Measurements from ENCODE around the gene UBE3D.

Gene UBE3D, protein sequence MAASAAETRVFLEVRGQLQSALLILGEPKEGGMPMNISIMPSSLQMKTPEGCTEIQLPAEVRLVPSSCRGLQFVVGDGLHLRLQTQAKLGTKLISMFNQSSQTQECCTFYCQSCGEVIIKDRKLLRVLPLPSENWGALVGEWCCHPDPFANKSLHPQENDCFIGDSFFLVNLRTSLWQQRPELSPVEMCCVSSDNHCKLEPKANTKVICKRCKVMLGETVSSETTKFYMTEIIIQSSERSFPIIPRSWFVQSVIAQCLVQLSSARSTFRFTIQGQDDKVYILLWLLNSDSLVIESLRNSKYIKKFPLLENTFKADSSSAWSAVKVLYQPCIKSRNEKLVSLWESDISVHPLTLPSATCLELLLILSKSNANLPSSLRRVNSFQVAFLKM

GRCh38 chr6:83065511-83066192, at the start of gene UBE3D:
UBE3D (minus strand) TSS chr6:83065841; CDS start chr6:83065718, 123 bp downstream.
- DNase-seq = peak; percentile 30

DNA sequence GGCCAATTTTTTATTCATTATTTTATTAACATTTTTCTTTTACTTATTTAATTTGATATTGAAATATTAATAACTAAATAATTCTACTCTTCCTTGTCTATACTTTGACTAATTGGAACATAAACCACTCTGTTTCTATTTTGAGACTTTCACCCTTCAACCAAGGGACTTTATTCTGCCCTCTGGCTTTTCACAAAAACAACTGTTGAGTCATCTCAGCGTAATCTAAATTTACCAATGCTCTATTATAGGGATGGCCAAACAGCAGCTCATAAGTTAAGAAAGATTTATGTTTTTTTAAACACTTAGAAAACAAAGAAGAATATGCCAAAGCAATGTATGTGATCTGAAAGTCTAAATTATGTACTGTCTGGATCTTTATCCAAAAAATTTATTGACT, 48.5 kb upstream of the UBE3D start:
- no peak for DNase-seq

- DNase-seq = no peak
Observed at GRCh38 chr6:83113258-83113657, 47.6 kb upstream of the UBE3D start.

DNA sequence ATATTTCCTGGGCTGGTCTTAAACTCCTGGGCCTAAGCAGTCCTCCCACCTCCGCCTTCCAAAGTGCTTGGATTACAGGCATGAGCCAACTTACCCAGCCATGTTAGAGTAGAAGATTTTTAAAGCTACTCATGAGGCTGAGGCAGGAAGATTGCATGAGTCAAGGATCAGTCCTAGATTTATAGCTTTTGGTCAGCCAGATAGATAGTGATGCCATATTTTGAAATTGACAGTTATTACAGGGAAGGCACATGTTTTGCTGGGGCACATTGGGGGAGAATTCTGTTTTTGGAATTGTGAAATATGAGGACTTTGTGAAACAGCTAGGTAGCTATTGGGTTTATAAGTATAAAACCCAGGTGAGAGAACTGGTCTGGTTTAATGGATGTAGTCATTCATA, 42.7 kb upstream of the UBE3D start:
- DNase-seq = no peak

- DNase-seq = no peak
Observed at GRCh38 chr6:83098589-83098988, 32.9 kb upstream of the UBE3D start.

GRCh38 chr6:83097675-83098074, 32.0 kb upstream of the UBE3D start:
- DNase-seq = no peak

GRCh38 chr6:83097204-83097603, 31.6 kb upstream of the UBE3D start:
- no peak for DNase-seq

DNA sequence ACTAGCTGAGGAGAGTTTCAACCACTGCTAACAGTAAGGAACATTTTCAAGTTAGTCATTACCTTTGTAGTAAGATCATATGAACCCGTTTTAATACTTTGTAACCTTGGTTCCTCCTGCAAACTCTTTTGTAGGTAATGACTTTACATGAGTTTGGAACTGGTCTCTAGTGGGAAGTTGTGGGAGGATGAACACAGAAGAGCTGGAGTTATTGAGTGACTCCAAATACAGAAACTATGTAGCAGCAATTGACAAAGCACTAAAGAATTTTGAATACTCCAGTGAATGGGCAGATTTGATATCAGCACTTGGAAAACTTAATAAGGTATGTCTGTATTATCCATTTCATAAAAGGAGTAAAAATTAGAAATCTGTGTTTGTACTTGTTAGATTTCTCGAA, 31.1 kb upstream of the UBE3D start:
- no peak for DNase-seq

DNA sequence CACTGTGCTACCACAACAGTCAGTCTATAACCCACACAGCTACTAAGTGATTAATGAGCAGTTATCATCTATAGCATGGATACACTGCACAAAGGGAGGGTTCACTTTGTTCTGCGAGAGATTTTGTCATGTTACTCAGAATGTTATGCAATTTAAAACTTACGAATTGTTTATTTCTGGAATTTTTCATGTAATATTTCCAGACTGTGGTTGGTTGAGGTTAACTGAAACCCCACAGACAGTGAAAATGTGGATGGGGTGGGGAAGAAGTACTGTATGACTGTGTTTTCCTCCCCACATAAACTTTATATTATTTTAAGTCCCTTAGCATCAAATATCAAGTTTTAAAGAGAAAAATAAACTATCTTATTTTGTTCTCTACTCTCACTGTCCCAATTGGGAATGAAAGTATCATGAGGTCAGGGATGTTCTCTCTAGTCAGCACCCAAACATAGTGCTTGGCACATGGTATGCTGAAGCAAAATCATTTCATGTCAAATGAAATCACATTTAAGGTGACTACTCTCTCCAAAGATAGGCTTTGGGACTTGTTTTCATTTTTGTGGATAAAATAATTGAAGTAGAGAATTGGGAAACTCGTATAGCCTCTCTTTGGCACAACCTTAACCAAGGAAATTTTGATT, 27.2 kb upstream of the UBE3D start:
- no peak for DNase-seq

DNA sequence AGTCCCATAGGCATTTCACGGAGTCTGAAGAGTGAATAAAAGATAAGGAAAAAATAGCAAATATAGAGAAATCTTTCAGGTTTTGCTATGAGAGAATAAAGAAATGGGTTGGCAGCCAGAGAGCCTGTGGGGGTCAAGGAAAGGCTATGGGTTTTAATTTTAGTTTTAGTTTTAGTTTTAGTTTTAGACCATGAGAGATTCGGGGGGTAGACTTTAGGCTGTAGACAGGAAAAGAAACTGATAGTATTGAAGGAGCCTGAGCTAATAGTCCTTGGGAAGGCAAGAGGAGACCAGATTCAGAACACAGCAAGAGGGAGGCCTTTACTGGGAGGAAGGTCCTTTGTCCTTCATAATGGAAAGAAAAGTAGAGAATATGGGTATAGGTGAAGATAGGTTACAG, 21.1 kb upstream of the UBE3D start:
- DNase-seq = no peak

DNA sequence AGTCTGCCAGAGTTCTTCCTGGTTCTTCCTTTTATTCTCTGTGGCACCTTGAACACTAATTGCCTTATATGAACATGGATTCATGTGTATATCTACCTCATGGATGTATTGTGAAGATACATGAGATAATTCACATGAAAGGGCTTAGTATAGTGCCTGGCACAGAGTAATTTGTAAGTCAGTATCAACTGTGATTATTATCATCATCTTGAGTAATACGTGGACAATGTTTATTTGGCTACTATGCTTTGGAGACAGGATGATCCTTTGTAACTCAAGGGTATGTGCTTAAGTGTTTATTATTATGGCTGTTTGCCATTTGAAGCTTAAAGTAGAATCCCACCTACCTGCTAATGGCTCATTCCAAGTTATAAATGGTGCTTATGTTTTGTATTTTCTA, 17.8 kb upstream of the UBE3D start:
- no peak for DNase-seq

DNA sequence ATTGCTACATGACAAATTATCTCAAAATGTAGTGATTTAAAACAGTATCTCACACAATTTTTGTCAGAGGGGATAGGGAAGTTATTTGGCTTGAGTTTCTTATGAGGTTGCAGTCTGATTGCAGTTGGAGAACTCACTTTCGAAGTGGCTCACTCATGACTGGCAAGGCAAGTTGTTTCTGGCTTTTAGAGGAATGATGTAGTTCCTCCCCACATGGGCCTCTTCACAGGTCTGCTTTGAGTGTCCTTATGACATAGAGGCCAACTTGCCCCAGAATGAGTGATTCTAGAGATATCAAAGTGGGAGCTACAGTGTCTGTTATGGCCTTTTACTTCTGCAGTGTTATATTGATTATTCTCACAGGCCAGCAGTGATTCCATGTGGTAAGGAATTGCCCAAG, 8.0 kb upstream of the UBE3D start:
- DNase-seq = no peak

DNA sequence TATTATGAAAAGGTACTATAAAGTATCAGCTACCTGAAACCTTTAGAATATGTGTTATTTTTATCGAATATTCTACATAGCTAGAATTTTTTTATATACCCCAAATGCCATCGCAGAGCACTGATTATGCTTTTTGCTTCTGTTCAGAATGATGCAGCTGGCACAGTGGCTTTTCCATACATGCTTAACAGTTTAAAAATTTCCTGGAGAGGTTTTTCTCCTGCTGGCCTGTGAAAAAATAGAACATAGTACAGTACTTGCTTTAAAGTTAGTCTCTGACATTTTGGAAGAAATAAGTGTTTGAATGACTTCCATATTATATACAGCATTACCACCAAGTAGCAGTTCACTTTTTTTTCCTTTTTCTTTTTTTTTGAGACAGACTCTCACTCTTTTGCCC, 7.1 kb upstream of the UBE3D start:
- DNase-seq = no peak

GRCh38 chr6:83071707-83072106, 6.1 kb upstream of the UBE3D start:
- DNase-seq = no peak

DNA sequence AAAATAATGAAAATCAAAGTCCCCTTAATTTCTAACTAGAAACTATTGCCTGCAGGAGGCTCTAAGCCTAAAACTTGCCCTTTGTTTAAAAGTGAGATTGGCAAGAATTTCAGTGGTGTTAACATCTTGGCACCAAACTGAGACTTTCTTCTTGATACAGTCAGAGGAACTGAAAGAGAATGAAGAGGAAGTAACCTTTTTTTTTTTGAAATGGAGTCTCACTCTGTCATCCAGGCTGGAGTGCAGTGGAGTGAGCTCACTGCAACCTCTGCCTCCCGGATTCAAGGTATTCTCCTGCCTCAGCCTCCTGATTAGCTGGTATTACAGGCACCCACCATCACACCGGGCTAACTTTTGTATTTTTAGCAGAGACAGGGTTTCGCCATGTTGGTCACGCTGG, 5.4 kb upstream of the UBE3D start:
- no peak for DNase-seq

- no peak for DNase-seq
Observed at GRCh38 chr6:83069633-83070032, 4.0 kb upstream of the UBE3D start.

GRCh38 chr6:83068616-83069015, 3.0 kb upstream of the UBE3D start:
- no peak for DNase-seq

DNA sequence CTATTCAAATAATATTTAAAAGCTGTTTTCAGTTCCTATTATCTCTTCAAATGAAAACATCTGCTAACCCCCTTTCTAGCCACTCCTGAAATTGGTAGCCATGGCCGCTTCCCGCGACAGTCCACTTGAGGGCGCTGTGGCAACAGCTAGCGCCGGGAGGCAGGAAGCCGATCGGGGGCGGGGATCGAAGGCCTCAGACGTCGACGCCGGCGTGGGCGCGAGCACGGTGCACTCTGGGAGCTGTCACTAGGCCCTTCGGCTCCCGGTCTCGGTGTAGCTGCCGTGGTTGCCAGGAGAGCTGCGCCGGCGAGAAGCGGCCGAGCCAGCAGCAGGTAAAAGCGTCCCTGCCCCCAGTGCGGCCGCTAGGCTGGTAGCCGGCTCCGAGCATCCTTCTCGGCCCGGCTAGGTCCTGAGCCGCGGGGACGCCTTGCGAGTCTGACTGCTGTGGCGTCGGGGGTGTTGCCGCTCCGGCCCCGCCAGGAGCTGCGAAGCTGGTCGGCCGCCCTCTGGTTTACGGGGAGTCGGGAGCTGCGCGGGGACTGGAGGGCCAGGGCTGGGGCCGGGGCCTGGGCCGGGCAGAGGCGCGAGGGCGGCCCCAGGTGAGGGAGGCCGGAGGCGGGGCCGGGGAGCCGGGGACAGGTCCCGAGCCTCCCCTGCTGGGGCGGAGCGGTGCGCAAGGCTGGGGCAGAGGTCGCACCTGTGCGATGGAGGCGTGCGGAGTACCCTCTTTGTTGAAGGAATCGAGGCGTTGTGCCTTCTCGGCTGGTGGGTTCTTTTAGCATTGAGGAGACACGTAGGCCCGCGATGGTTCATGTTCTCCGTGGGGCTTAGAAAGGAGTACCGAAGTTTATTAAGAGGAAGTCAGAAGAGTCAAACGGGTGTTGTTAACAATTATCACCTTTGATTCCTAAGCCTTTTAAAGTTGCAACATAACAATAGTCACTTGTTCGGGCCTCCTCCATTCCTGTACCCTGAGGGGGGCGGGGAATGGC, 2.1 kb upstream of the UBE3D start, which contains the start of gene DOP1A:
TSS of gene DOP1A (plus strand) at position 224 of the 992 bp plus-strand sequence. CDS start 29,307 bp downstream, outside the sequence.
- peak; percentile 89 for DNase-seq

DNA sequence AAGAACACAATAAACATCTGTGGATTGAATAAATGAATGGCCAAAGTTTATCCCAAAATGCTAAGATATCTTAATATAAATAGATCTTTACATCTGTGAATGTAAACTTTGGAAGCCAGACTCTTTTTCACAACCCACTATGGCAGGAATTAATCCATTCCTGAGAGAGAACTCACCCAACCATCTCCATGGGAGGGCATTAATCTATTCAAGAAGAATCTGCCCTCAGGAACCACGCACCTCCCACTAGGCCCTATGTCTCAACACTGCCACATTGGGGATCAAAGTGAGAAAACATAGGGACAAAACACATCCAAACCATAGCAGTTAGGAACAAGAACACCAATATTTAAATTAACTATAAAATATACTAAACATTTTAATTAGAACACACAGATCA, 3.4 kb downstream of the UBE3D start:
- DNase-seq = no peak

DNA sequence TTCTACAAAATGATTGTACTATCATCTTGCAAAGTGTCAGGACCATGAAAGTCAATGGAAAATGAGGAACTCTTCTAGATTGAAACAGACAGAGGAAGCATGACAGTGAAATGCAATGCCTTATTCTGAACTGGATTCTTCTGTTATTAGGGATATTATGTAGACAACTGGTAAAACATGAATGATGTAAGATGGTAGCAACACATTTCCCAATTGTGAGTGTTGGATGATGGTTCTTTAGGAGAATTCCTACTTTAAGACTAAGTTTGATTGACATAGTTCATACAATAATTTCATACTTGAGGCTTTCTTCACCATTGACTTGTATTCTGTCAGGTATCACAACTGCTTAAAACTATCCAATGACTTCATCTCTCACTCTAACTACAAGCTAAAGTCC, 4.5 kb downstream of the UBE3D start:
- no peak for DNase-seq

DNA sequence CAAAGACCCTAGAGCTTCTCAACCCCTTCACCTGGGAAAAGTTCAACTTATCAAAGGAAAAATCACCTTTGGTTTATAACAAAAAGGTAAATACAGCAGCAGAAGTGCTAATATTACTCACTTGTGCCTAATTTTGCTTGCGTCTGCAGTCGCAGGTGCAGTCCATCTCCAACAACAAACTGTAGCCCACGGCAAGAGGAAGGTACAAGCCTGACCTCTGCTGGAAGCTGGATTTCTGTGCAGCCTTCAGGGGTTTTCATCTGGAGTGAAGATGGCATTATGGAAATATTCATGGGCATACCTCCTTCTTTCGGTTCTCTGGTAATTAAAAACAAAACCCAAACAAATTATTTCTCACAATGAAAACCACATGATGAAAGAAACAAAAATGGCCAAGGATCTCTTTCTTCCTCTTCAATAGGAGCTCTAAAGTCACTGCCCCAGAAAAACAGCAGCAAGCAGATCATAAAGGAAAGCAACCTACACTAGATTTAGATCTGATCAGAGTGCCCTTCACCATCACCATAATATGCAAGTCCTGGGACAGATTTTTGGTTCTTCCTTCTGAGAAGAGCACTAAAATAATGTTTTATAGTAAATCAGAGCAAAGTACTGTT, 7.8 kb downstream of the UBE3D start:
- DNase-seq = peak; percentile 52

DNA sequence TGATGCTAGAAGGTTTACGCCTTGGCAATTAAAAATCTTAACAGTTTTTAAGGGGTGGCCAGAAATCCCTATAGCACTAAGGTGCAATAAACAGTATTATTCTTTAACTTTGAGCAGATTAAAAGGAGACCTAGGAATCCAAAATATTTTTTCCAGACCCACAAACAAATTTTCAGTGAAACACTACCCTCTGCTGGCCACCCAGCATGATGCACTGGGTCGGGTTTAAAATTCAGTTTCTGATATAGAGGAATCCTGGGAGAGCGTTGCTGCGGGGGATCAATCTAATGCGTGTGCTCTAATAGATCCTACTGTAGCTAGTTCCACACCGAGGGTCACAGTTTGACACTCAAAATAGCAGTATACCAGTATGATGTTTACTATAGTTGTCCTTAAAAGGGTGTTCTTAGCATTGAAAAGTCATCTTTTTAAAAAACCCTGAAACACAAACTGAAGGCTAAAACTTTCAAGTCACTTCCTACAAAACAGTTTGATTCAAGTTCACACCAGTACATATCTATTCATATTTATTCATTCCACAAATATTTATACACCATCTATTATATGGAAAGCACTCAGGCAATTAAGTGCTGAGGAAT, 10.2 kb downstream of the UBE3D start:
- peak; percentile 46 for DNase-seq

All from NCI-H510A treated with DMSO at 0.1 percent for 48 hours (cell line).